Muscle layer of colon (tissue), 2 donors: ENCODE results near the gene LPAR3.

Experiments used
- H3K27ac ChIP-seq: one replicate; pipeline ENCODE4 v1.7.0; 2013; ENCODE audit warnings: low read depth, mild to moderate bottlenecking, low read length, moderate library complexity
- H3K27me3 ChIP-seq, 2 donors: one replicate each; pipeline ENCODE4 v1.7.0; 2013; ENCODE audit warnings: low read length in 2 of 2, mild to moderate bottlenecking in 2 of 2; ENCODE audit not compliant: insufficient read depth in 2 of 2, control insufficient read depth in 1 of 2
- H3K36me3 ChIP-seq: one replicate; pipeline ENCODE4 v1.7.0; 2013; ENCODE audit warnings: mild to moderate bottlenecking, low read length; ENCODE audit not compliant: insufficient read depth
- H3K4me1 ChIP-seq: one replicate; pipeline ENCODE4 v1.7.0; 2013; ENCODE audit warnings: mild to moderate bottlenecking, low read length; ENCODE audit not compliant: insufficient read depth
- H3K4me3 ChIP-seq, 2 donors: one replicate each; pipeline ENCODE4 v1.7.0; 2013; ENCODE audit warnings: low read length in 2 of 2, low read depth in 1 of 2, mild to moderate bottlenecking in 1 of 2, moderate library complexity in 1 of 2
- H3K9ac ChIP-seq: one replicate; pipeline ENCODE4 v1.7.0; 2013; ENCODE audit warnings: low read length
- H3K9me3 ChIP-seq: one replicate; pipeline ENCODE4 v1.7.0; 2013; ENCODE audit warnings: mild to moderate bottlenecking, low read length
- donor health status: abdominal sarcoma.
- donor health status: Adenocarcinoma of cecum.

LPAR3 gene

DNA sequence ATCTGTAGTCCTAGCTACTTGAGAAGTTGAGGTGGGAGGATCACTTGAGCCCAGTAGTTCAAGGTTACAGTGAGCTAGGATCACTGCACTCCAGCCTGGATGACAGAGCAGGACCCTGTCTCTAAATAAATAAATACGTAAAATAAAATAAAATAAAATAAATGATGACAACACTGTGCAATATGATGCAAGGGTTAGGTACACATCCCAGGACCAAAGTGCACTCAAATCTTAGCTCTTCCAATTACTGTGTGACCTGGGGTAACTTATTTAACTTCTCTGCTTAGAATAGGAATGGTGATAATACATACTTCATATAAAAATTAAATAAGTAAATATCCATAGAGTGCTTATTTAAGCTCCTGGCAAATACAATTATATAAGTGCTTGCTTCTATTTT lies 53.5 kb downstream of the LPAR3 start:
- no peak overlapping the region for H3K9ac ChIP-seq
- no peaks in the 10 kb centered on the region for H3K36me3 ChIP-seq
- no peaks in the 10 kb centered on the region for H3K9me3 ChIP-seq
- no peak overlapping the region for H3K27ac ChIP-seq
- H3K4me1 ChIP-seq, result peaks cover 4% of the 10 kb centered on the region
- H3K27me3 ChIP-seq, result no peaks in the 10 kb centered on the region
- no peak overlapping the region for H3K4me3 ChIP-seq

DNA sequence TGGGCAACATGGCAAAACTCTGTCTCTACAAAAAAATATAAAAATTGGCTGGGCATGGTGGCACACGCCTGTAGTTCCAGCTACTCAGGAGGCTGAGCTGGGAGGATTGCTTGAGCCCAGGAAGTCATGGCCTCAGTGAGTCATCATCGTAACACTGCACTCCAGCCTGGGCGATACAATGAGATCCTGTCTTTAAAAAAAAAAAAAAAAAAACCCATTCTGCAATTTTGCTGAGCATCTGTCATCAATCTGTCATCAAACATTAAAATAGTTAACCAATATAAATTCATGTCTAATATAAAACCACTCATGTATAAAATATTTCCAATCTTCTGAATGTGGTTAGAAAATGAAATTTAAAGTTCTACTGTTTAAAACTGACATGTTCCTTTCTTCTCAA lies 56.9 kb downstream of the LPAR3 start:
- no peak overlapping the region for H3K4me3 ChIP-seq
- no peaks in the 10 kb centered on the region for H3K4me1 ChIP-seq
- no peaks in the 10 kb centered on the region for H3K27me3 ChIP-seq
- no peaks in the 10 kb centered on the region for H3K9me3 ChIP-seq
- H3K36me3 ChIP-seq, result no peaks in the 10 kb centered on the region
- no peak overlapping the region for H3K9ac ChIP-seq
- no peak overlapping the region for H3K27ac ChIP-seq

DNA sequence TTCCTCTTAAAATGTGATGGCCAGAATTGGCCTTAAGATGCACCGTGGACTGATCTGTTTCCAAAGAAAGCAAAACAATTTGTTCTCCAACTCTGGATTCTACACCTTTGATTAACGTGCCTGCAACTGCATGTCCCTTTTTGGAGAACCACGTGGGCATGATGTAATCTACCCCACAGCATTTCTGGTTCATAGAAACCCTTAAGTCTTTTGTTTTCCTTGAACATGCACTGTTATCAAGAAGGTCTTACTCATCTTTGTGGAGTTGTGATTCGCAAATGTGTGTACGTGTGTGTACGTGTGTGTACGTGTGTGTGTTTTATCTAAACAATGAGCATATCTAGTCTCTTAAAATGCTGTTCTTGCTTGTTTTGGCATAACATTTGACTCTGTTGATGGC lies 57.8 kb downstream of the LPAR3 start:
- H3K36me3 ChIP-seq, result no peaks in the 10 kb centered on the region
- no peaks in the 10 kb centered on the region for H3K4me1 ChIP-seq
- H3K9me3 ChIP-seq, result no peaks in the 10 kb centered on the region
- H3K27ac ChIP-seq, result no peak overlapping the region
- no peak overlapping the region for H3K4me3 ChIP-seq
- no peaks in the 10 kb centered on the region for H3K27me3 ChIP-seq
- H3K9ac ChIP-seq, result no peak overlapping the region

DNA sequence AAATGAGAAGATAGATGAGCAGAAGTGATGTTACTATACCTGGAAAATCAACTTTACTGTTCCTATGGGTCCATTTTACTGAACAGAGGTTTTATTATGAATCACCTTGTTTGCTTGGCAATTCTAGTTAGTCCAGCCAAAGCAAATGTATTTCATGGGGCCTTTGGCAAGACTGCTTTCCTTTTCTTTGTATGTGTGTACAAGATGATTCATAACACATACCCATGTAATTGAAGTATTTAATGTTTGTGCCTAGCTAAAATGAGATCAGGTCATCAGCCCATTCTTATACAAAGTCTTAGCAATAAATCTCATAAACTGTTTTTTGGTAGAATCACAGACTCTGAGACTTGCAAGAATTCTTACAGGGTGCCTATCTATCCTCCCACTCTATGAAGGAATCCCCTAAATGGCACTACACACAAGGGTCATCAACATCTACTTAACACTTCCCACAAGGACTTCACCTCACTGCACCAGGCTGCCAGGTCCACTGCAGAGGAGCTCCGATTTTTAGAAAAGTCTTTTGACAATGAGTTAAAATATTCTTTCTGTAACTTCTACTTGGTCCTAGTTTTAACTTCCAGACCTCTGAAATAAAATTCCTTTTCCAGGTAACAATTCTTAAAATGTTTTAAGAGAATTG lies 58.5 kb downstream of the LPAR3 start:
- no peak overlapping the region for H3K27ac ChIP-seq
- no peaks in the 10 kb centered on the region for H3K9me3 ChIP-seq
- no peak overlapping the region for H3K9ac ChIP-seq
- no peaks in the 10 kb centered on the region for H3K4me1 ChIP-seq
- no peaks in the 10 kb centered on the region for H3K36me3 ChIP-seq
- H3K4me3 ChIP-seq, result no peak overlapping the region
- H3K27me3 ChIP-seq, result no peaks in the 10 kb centered on the region

DNA sequence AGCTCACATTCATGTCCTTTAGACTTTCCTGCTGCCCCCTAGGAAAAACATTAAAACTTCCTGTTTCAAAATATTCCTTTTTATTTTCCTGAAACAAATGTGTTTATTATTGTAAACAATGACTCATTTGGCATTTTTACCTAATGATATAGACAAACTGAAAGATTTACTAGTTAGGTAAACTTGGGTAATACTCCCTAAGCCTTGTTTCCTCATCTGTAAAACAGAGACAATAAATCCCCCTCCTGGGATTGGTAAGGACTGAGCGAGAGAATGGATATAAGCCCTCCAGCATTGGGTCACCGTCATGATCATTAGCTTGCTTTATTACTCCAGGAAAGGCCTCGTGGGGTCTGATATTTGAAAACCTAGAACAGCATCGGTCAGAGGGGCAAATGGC lies 59.8 kb downstream of the LPAR3 start:
- H3K4me3 ChIP-seq, result no peak overlapping the region
- no peak overlapping the region for H3K9ac ChIP-seq
- no peaks in the 10 kb centered on the region for H3K36me3 ChIP-seq
- no peaks in the 10 kb centered on the region for H3K4me1 ChIP-seq
- H3K27ac ChIP-seq, result no peak overlapping the region
- no peaks in the 10 kb centered on the region for H3K27me3 ChIP-seq
- no peaks in the 10 kb centered on the region for H3K9me3 ChIP-seq

DNA sequence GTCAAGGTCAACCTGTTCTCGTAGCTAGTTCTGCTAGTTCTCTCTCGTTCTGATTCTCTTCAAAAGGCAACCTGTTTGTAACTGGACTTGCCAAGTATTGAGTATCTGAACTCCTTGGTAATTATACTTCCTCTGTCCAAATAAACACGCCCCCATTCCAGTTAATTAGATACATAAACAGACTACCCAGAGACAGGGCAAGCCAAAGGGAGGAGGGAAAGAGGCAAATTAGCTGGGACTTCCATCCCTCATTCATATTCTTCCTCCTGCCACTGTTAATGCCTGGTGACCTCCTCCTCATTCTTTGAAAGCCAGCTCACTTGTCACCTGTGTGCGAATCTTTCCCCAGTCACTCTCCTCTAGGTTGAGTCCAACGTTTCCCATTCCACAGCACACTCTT lies 62.9 kb downstream of the LPAR3 start:
- Histone ChIP-seq H3K27me3 (no peaks in the 10 kb centered on the region), H3K27ac (no peak overlapping the region), H3K9me3 (no peaks in the 10 kb centered on the region), H3K36me3 (no peaks in the 10 kb centered on the region), H3K4me1 (no peaks in the 10 kb centered on the region), H3K4me3 (no peak overlapping the region), H3K9ac (no peak overlapping the region)

DNA sequence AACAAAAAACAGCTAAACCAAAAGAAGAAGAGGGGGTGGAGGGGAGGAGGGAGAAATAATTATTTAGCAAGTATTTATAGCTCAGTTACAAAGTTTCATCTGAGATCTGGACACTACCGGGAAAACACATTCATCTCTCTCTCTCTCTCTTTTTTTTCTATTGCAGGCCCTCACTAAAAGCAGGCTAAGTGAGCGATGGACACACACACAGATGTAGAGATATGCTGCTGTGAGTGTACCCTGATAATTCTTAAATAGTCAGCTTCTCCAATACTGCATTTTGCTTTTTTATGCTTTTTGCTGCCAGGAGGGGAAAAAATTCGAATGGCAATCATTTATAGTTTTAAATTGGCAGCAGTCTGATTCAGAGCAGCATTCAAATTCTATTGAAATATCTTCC lies 65.0 kb downstream of the LPAR3 start:
- Histone ChIP-seq H3K27me3 (no peaks in the 10 kb centered on the region), H3K27ac (no peak overlapping the region), H3K36me3 (no peaks in the 10 kb centered on the region)

DNA sequence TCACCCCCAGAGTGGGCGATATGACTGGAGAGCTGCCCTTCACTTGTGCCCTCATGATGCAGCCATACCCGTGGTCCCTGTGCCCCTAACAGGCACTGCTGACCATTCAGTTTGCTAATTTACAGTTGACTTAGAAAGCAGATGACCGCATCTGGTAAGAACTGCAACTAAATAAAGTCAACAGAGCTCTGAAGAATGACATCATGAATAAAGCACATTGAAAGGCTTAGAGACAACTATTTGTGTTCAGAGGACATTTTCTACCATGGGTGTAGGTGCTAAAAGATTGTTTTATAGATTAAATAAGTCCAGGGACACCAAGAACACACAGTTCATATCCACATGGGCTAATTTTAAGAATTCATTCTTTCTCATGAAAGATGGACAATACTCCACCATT lies 65.5 kb downstream of the LPAR3 start:
- Histone ChIP-seq H3K4me3 (no peak overlapping the region), H3K36me3 (no peaks in the 10 kb centered on the region), H3K27ac (no peak overlapping the region), H3K4me1 (no peaks in the 10 kb centered on the region), H3K27me3 (no peaks in the 10 kb centered on the region), H3K9me3 (no peaks in the 10 kb centered on the region), H3K9ac (no peak overlapping the region)

More for the DNA sequence above, 65.0 kb downstream of the LPAR3 start:
- Histone ChIP-seq H3K4me1 (no peaks in the 10 kb centered on the region), H3K9me3 (no peaks in the 10 kb centered on the region), H3K4me3 (no peak overlapping the region), H3K9ac (no peak overlapping the region)

DNA sequence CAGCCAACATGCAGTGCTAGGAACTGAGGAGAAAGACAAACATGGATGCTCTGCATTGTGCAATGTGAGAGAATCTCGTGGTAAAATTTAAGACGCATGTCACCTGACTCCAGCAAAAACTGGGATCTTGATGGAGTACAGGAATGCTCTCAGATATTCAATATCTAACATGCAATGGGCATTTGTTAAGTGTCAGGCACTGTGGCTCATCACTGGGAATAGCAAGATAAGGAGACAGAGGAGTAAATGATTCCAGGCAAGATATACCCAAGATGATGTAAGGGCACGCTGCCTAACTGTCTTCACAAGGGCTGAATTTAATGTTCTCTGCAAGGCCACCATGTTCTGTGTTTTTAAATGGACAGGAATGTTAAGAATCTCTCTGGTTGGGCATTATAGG lies 67.8 kb downstream of the LPAR3 start:
- H3K4me1 ChIP-seq, result no peaks in the 10 kb centered on the region
- no peak overlapping the region for H3K9ac ChIP-seq
- no peak overlapping the region for H3K27ac ChIP-seq
- H3K27me3 ChIP-seq, result no peaks in the 10 kb centered on the region
- H3K4me3 ChIP-seq, result no peak overlapping the region
- H3K36me3 ChIP-seq, result no peaks in the 10 kb centered on the region
- H3K9me3 ChIP-seq, result no peaks in the 10 kb centered on the region

DNA sequence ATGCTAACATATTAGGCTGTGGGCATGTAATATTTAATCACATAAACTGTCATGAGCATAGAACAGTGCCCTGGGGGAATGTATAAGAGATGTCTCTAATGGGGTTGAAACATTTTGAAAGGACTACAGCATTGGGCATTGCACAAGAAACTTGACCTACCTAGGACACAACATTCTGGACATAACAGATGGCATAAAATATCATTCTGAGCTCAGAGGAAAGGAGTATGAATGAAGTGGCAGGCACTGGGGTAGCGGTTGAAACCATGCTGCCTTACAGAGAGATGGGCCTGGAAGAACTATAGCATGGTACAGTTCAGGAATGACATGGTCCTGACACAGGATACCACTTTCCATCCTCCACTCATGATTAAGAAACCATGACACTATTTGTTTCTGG lies 69.0 kb downstream of the LPAR3 start:
- H3K4me3 ChIP-seq, result no peak overlapping the region
- no peak overlapping the region for H3K9ac ChIP-seq
- H3K27ac ChIP-seq, result no peak overlapping the region
- H3K27me3 ChIP-seq, result no peaks in the 10 kb centered on the region
- H3K9me3 ChIP-seq, result no peaks in the 10 kb centered on the region
- H3K4me1 ChIP-seq, result no peaks in the 10 kb centered on the region
- H3K36me3 ChIP-seq, result no peaks in the 10 kb centered on the region

DNA sequence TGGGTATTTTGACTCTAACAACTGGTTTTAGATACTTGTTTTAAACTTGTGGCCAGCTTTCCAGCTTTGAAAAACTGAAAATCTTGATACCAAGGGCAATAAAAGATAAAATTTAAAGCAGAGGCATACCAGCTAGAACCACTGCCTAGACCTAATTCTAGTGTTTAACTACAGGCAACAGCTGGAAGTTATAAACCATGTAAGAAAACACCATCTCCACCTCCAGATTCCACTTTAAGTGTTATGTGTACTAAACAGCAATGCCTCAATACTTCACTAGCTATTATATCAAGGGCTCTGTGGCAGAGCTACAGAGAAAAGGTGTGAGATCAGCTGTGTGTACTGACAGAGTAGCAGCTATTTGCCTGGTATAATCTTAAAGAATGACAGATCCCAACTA lies 69.5 kb downstream of the LPAR3 start:
- Histone ChIP-seq H3K4me3 (no peak overlapping the region), H3K9ac (no peak overlapping the region), H3K9me3 (no peaks in the 10 kb centered on the region), H3K36me3 (no peaks in the 10 kb centered on the region), H3K27me3 (no peaks in the 10 kb centered on the region), H3K4me1 (no peaks in the 10 kb centered on the region), H3K27ac (no peak overlapping the region)

DNA sequence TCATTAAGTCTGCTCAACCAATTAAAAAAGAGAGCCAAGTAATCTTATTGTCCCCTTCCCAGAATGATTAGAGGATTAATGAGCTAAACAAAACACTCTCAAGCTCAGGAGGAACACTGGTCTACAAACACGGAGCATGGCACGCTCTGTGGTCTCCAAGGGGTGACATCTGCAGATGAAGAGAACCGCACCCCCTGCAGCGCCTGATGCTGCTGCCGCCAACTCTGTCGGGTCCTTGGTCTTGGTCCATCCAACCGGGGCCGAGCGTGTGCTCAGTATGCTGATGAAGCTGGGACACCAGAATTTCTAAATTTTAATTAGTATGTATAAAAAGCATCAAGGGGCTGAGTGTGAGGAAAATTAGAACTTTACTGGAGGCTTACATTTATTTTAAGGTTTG lies 82.7 kb downstream of the LPAR3 start:
- Histone ChIP-seq H3K36me3 (no peaks in the 10 kb centered on the region), H3K27me3 (no peaks in the 10 kb centered on the region), H3K27ac (no peak overlapping the region), H3K9me3 (no peaks in the 10 kb centered on the region), H3K4me1 (no peaks in the 10 kb centered on the region), H3K4me3 (no peak overlapping the region), H3K9ac (no peak overlapping the region)
